ENCODE measurements around the gene LSM12.
"Not testable (repeated sequence)": the region's sequence is repeated elsewhere in the genome, so short reads cannot be mapped to it uniquely, and the experiment has no call there.

The LSM12 gene

DNA sequence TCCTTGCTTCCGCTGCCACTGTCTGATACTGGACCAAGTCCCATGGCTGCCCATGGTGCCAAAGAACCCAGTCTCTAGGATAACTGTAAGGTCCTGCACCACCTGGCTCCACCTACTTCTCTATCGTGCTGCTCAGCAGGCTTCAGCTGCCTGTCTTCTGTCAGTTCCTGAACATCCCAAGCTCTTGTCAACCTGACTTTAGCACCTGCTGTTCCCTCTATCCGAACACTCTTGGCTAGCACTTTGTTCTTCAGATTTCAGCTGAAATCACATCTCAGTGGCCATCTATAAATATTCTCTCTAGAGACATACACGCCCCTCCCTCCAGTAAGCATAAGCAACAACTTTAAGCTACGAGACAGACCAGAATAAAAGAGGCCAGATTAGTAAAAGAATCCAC lies 36.7 kb downstream of the LSM12 start:
- in situ Hi-C loops (cut with HindIII; ENCODE audit: low sequenced_read_pairs): no loop called here
- no peak for DNase-seq (ENCODE audit: low read depth, low spot score)
- H3K4me3 ChIP-seq (ENCODE audit: low read depth, low read length): no peak overlapping the region
- TF ChIP-seq, protein P1, sequence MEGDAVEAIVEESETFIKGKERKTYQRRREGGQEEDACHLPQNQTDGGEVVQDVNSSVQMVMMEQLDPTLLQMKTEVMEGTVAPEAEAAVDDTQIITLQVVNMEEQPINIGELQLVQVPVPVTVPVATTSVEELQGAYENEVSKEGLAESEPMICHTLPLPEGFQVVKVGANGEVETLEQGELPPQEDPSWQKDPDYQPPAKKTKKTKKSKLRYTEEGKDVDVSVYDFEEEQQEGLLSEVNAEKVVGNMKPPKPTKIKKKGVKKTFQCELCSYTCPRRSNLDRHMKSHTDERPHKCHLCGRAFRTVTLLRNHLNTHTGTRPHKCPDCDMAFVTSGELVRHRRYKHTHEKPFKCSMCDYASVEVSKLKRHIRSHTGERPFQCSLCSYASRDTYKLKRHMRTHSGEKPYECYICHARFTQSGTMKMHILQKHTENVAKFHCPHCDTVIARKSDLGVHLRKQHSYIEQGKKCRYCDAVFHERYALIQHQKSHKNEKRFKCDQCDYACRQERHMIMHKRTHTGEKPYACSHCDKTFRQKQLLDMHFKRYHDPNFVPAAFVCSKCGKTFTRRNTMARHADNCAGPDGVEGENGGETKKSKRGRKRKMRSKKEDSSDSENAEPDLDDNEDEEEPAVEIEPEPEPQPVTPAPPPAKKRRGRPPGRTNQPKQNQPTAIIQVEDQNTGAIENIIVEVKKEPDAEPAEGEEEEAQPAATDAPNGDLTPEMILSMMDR (IDR thresholded peaks at IDR 0.05; ENCODE audit: low read depth, low read length): no peak

DNA sequence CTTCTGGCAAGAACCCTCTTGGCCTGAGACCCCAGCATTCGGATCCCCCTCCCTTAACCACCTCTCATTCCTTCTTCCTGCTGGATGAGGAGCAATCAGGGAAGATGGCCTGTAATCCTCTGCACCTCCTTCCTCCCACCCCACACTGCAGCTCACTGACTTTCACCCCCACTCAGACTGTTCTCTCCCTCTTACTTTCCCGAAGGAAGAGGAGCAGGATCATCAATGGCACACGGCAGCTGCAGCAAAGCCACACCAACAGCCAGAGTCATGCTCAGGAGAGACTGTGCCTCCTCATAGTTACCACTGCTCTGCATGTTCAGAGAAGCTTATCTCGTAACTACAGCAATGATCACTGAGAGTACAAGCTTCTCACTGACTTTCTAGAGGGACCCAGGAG lies 41.6 kb downstream of the LSM12 start:
- TF ChIP-seq, protein P1 (IDR thresholded peaks at IDR 0.05; ENCODE audit: low read depth, low read length): no peak
- in situ Hi-C loops (cut with HindIII; ENCODE audit: low sequenced_read_pairs): no loop called here
- no peak overlapping the region for H3K4me3 ChIP-seq (ENCODE audit: low read depth, low read length)
- no peak for DNase-seq (ENCODE audit: low read depth, low spot score)

DNA sequence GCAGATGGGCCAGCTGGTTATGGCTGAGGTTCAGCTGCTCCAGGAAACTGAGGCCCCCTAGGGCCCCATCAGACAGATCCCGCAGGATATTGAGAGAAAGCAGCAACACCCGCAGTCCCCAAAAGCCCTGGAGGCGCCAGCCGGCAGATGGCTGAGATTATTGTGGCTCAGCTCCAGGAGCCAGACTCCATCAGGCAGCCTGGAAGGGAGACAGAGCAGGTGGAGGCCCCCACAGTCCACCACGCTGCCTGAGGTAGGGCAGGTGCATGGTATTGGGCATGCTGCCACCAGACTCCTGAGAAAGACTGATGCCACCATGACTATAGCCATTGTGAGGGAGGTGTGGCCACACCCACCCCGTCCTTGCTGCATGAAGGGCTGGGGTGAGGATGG lies 42.2 kb downstream of the LSM12 start:
- TF ChIP-seq, protein P1 (IDR thresholded peaks at IDR 0.05; ENCODE audit: low read depth, low read length): no peak
- DNase-seq (ENCODE audit: low read depth, low spot score): no peak
- in situ Hi-C loops (cut with HindIII; ENCODE audit: low sequenced_read_pairs): no loop called here
- H3K4me3 ChIP-seq (ENCODE audit: low read depth, low read length): no peak overlapping the region

DNA sequence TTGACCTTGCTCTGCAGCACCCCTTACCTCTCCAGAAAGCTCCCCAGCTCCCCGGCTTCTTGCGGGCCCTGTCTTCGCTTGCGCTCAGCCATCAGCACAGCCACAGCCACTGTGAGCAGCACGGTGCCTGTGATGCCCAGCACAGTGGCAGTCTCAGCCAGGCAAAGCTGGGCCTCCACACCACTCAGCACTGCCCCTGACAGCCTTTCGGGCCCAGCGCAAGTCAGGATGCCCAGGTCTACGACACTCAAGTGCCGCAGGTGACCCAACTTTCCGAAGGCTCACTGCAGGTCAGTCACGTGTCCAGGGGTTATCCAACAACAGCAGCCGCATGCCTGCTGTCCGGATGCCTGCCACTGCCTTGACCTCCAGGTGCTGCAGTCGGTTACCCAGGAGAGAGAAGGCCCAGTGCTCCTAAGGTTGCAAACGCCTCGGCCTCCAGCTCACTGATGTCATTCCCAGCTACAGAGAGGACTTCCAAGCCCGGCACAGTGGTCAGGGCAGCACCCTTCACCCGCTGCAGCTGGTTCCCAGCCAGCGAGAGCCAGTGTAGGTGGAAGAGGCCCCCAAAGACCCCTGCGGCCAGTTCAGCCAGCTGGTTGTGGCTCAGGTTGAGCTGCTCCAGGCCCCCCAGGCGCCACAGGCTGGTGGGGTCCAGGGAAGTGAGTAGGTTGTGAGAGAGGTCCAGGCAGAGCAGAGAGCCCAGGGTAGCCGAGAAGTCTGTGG lies 42.8 kb downstream of the LSM12 start:
- in situ Hi-C loops (cut with HindIII; ENCODE audit: low sequenced_read_pairs): no loop called here
- TF ChIP-seq, protein P1 (IDR thresholded peaks at IDR 0.05; ENCODE audit: low read depth, low read length): no peak
- DNase-seq (ENCODE audit: low read depth, low spot score): no peak
- no peak overlapping the region for H3K4me3 ChIP-seq (ENCODE audit: low read depth, low read length)

DNA sequence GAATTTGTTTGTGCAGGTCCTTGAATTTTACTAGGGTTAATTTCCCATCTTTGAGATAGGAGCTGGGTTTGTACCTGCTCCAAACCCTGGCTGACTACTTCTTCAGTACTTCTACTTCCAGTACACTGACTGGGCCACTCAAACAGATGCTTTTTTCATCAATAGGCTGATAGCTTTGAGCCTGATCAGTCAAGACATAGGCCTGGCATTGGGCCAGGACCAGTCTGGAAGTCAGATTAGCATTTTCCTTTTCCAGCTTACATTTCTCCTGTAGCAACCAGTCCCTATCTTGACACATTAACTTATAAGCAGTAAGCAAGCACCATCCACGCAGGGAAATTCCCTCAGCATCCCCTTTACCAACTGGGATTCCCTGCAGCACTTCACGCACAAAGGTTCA lies 44.2 kb downstream of the LSM12 start:
- DNase-seq (ENCODE audit: low read depth, low spot score): no peak
- in situ Hi-C loops (cut with HindIII; ENCODE audit: low sequenced_read_pairs): no loop called here
- H3K4me3 ChIP-seq (ENCODE audit: low read depth, low read length): no peak overlapping the region
- TF ChIP-seq, protein P1 (IDR thresholded peaks at IDR 0.05; ENCODE audit: low read depth, low read length): no peak

DNA sequence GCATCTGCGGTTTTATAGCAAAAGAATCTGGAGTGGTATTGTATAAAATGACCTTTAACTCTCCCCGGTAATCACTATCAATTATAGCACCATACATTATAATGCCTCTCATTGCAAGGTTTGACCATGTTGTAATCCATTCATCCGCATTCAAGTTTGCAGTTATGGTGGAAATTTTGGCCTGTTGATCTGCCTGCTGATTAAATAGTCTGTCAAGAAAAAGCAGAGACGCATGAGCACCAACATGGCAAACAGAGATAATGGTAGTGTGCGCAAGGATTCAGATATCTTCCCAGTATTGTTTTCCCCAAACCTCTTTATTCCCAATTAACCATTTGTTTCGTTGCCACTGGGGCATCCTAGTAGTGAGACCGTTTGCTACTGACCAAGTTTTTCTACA lies 45.2 kb downstream of the LSM12 start:
- in situ Hi-C loops (cut with HindIII; ENCODE audit: low sequenced_read_pairs); H3K4me3 ChIP-seq (ENCODE audit: low read depth, low read length); DNase-seq (ENCODE audit: low read depth, low spot score): not testable (repeated sequence)

DNA sequence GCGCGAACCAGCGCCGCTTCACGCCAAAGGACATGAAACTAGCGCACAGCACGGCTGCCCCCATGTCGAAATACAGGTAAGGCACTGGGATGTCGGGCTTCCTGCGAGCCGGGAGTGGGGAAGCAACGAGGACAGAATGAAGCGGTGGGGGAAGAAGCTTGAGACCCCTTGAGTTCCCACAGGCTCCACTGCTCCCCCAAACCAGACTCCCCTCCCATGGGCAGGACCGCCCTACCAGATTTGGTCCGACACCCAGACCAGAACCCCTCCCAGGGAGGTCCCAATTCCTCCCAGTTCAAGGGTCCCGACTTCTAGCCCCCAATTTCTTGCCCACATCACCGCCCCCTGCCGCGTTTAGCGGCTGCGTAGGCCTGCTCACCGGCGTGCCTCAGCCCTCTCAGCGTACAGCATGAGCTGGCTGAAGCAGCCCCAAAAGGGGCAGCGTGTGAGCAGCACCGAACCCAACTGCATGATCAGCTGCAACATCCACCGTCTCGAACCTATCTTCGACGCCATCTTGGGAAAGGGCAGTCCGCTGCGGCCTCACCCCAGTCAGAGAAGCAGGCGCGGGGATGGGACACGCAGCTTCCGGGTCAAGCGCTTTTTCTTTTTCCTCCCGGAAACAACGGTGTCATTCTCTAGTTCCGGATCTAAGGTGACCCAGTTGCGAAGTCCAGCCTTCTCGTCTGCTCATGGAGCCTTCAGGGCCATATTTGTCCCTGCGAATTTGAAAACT lies 51.9 kb downstream of the LSM12 start, which contains the start of gene TMEM101:
Gene TMEM101, minus strand, starts transcription at position 527 of the 736 bp plus-strand sequence. Its CDS starts 11 bp downstream, at position 516.
- in situ Hi-C loops (cut with HindIII; ENCODE audit: low sequenced_read_pairs): no loop called here
- TF ChIP-seq, protein P1 (IDR thresholded peaks at IDR 0.05; ENCODE audit: low read depth, low read length): no peak
- peak; percentile 93 for DNase-seq (ENCODE audit: low read depth, low spot score)
- peak within 1 kb of the TSS; percentile 79 for H3K4me3 ChIP-seq (ENCODE audit: low read depth, low read length)
